Tibial nerve (tissue), 4 donors: ENCODE data around the gene CYP4X1. TPM values are rescaled to one million over a fixed set of nuclear protein-coding genes. Genes with fewer than 3 reads are reported as not detected.
"Not testable (repeated sequence)": the region's sequence is repeated elsewhere in the genome, so short reads cannot be mapped to it uniquely, and the experiment has no call there.

Experiments used
- DNase-seq, 2 donors: peaks; one replicate each; pipeline ENCODE4 v3.0.0-alpha.2; 2019; ENCODE audit warnings: low spot score in 2 of 2
- H3K27ac ChIP-seq, 4 donors: fragments of 200-600 bp; sonication (generic) in 3 of 4; one replicate each; pipeline ENCODE4 v1.5.1; 2017 to 2019; ENCODE audit warnings: mild to moderate bottlenecking in 1 of 4
- H3K27me3 ChIP-seq, 2 donors: fragments of 200-600 bp; sonication (generic) in 1 of 2; one replicate each; pipeline versions ENCODE4 v1.5.1 to v1.6.0; 2017 to 2019
- H3K36me3 ChIP-seq, 3 donors: fragments of 200-600 bp; sonication (generic); one replicate each; pipeline ENCODE4 v1.5.1; 2018 to 2019
- H3K4me1 ChIP-seq, 4 donors: fragments of 200-600 bp; sonication (generic) in 3 of 4; one replicate each; pipeline ENCODE4 v1.5.1; 2017 to 2019
- H3K4me3 ChIP-seq, 4 donors: fragments of 200-600 bp; sonication (generic) in 3 of 4; one replicate each; pipeline ENCODE4 v1.5.1; 2017 to 2019; ENCODE audit warnings: mild to moderate bottlenecking in 1 of 4, moderate library complexity in 1 of 4
- H3K9me3 ChIP-seq, 4 donors: fragments of 200-600 bp; sonication (generic) in 3 of 4; one replicate each; pipeline ENCODE4 v1.5.1; 2017 to 2019
- CTCF ChIP-seq, 5 experiments: fragments of 200-600 bp in 3 of 5; fragments of 450-650 bp in 2 of 5; sonication (generic) in 3 of 5; IDR thresholded peaks; one replicate each; pipeline ENCODE4 v1.5.1; 2016 to 2019; ENCODE audit warnings: antibody characterized with exemption in 5 of 5, mild to moderate bottlenecking in 3 of 5, moderate library complexity in 2 of 5
- WGBS, 2 donors: methylation state at CpG; one replicate each; pipeline ENCODE4 v1.1.5; 2018; 5-methylcytosine and 5-hydroxymethylcytosine counted together
- small RNA-seq: library from RNA; depleted of rRNA; stranded (forward); fragments of <200 nt; gene quantifications from one replicate; pipeline ENCODE3, GENCODE V24; 2016
- total RNA-seq, 4 donors: library from RNA; depleted of rRNA; stranded (reverse); fragments of >200 nt; gene quantifications; one replicate each; pipeline ENCODE4 v1.1.0, GENCODE V29; 2016

The CYP4X1 gene
- total RNA-seq, 4 donors from 2014 or later = 40.6 to 49.5 (median 41.5) TPM

- H3K9me3 ChIP-seq, H3K27ac ChIP-seq, H3K36me3 ChIP-seq, H3K4me3 ChIP-seq, H3K4me1 ChIP-seq, H3K27me3 ChIP-seq: not testable (repeated sequence)
- peak; percentile 49 to 79 for DNase-seq
- peak; percentile 45 to 55 (median 46) for TF ChIP-seq CTCF (IDR thresholded peaks at IDR 0.05)
- 3 to 7% methylated on average over 3 of the region's 3 CpGs for WGBS, 2 donors
These were observed 65.9 kb downstream of the CYP4X1 start for GRCh38 chr1:47089356-47089755.

GRCh38 chr1:47091476-47091875 lies 68.0 kb downstream of the CYP4X1 start:
- not testable (repeated sequence) for H3K4me3 ChIP-seq, H3K27me3 ChIP-seq, H3K36me3 ChIP-seq, DNase-seq, H3K9me3 ChIP-seq, H3K4me1 ChIP-seq, H3K27ac ChIP-seq
- 11 to 22% methylated on average over 3 of the region's 3 CpGs for WGBS, 2 donors

Small RNA genes lying within 50 kb of the gene (small RNA-seq; reads per million reads assigned to genes)
- not detected for gene CYP4A27P
- gene CYP4A43P = not detected
- not detected for gene CYP4A44P

Other genes starting within 250 kb of the CYP4X1 start
- 1,000 to 10,000 TPM in 2 of 4 donors, 100 to 1,000 TPM in 2; 578 to 1,081 (median 834) TPM for gene CYP4B1, start 224.6 kb upstream of the CYP4X1 start, total RNA-seq
- gene CYP4A11, start 82.2 kb upstream of the CYP4X1 start, total RNA-seq = under 1 TPM in 2 of 4 donors, not detected in 2; 0.30 to 0.42 TPM
- 10 to 100 TPM in 2 of 4 donors, 1 to 10 TPM in 2; 8.5 to 12.9 (median 9.3) TPM for gene CYP4Z1, start 43.6 kb downstream of the CYP4X1 start, total RNA-seq
- 1 to 10 TPM in 3 of 4 donors, under 1 TPM in 1; 0.84 to 4.5 (median 2.6) TPM for gene CYP4A22, start 113.8 kb downstream of the CYP4X1 start, total RNA-seq
- 1 to 10 TPM in 2 of 4 donors, not detected in 2; 1.5 to 4.2 TPM for gene PDZK1IP1, start 166.4 kb downstream of the CYP4X1 start, total RNA-seq
- 10 to 100 TPM in 1 of 4 donors, 1 to 10 TPM in 3; 3.1 to 10.0 (median 5.7) TPM for gene TAL1, start 208.6 kb downstream of the CYP4X1 start, total RNA-seq